Endothelial cell (in vitro differentiated cells): ENCODE results near the gene GNAI2. TPM values are rescaled to one million over a fixed set of nuclear protein-coding genes. Genes with fewer than 3 reads are reported as not detected.
A peak's percentile ranks its signal among the peaks of the same experiment; 100 is the strongest.
"Not testable (repeated sequence)": the region's sequence is repeated elsewhere in the genome, so short reads cannot be mapped to it uniquely, and the experiment has no call there.

Experiments used
- DNase-seq: peaks from one replicate; pipeline ENCODE4 v3.0.0; 2021; ENCODE audit warnings: low spot score
- H3K27ac Mint-ChIP-seq: one replicate; pipeline ENCODE4 v1.8.0; 2021; ENCODE audit warnings: mixed read lengths, inconsistent platforms; ENCODE audit not compliant: unreplicated experiment
- H3K27me3 Mint-ChIP-seq: one replicate; pipeline ENCODE4 v1.8.0; 2021; ENCODE audit warnings: mild to moderate bottlenecking, moderate library complexity, mixed read lengths, inconsistent platforms; ENCODE audit not compliant: unreplicated experiment
- H3K36me3 Mint-ChIP-seq: one replicate; pipeline ENCODE4 v1.8.0; 2021; ENCODE audit warnings: mild to moderate bottlenecking, low read depth, mixed read lengths, inconsistent platforms; ENCODE audit not compliant: unreplicated experiment
- H3K4me1 Mint-ChIP-seq: one replicate; pipeline ENCODE4 v1.8.0; 2021; ENCODE audit warnings: mild to moderate bottlenecking, mixed read lengths, inconsistent platforms; ENCODE audit not compliant: unreplicated experiment
- H3K4me3 Mint-ChIP-seq: one replicate; pipeline ENCODE4 v1.8.0; 2021; ENCODE audit warnings: mild to moderate bottlenecking, mixed read lengths, inconsistent platforms; ENCODE audit not compliant: unreplicated experiment
- H3K9me3 Mint-ChIP-seq: one replicate; pipeline ENCODE4 v1.8.0; 2021; ENCODE audit warnings: mixed read lengths, inconsistent platforms; ENCODE audit not compliant: unreplicated experiment
- total RNA-seq: library from RNA; stranded (reverse); fragmentation: NEBNext Ultra II Directional; extraction: Animal tissue kit (Norgen Biotek cat#: 25700); gene quantifications from one replicate; pipeline ENCODE4 v1.2.1, GENCODE V29; 2021; ENCODE audit not compliant: unreplicated experiment
- TF ChIP-seq, protein P1 (sequence below): fragments of 200-600 bp; sonication (generic); IDR thresholded peaks from one replicate; pipeline ENCODE4 v1.5.0; 2021; ENCODE audit warnings: antibody characterized with exemption; ENCODE audit not compliant: unreplicated experiment

The GNAI2 gene
- total RNA-seq, 1 donor from 2014 or later: 771 TPM

DNA sequence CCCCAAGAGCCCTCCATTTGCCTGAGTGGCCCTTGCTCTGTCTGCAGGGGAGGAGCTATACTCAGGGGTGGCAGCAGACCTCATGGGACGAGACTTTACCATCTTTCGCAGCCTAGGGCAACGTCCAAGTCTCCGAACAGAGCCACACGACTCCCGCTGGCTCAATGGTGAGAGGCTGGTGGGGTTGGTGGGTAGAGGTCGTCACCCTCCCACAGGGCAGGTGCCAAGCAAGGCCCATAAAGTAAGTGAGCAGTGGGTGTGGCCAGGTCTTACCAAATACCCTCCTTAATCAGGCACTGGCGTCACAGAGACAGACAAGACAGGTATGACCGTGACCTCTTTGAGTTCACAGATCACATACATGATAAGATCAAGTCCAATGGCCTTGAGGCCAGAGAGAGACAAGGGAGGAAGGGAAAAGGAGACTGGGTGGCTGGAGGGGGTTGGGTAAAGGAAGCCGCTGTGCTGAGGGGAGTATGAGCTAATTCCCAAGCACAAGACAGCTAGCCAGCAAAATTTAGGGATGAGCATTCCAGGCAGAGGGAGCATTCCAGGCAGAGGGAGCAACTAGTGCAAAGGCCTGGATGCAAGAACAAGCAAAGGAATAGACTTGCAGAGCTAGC is 35.4 kb downstream of the GNAI2 start:
- no peaks in the 10 kb centered on the region for H3K9me3 Mint-ChIP-seq
- DNase-seq: no peak
- no peak overlapping the region for H3K4me3 Mint-ChIP-seq
- TF ChIP-seq, protein P1, sequence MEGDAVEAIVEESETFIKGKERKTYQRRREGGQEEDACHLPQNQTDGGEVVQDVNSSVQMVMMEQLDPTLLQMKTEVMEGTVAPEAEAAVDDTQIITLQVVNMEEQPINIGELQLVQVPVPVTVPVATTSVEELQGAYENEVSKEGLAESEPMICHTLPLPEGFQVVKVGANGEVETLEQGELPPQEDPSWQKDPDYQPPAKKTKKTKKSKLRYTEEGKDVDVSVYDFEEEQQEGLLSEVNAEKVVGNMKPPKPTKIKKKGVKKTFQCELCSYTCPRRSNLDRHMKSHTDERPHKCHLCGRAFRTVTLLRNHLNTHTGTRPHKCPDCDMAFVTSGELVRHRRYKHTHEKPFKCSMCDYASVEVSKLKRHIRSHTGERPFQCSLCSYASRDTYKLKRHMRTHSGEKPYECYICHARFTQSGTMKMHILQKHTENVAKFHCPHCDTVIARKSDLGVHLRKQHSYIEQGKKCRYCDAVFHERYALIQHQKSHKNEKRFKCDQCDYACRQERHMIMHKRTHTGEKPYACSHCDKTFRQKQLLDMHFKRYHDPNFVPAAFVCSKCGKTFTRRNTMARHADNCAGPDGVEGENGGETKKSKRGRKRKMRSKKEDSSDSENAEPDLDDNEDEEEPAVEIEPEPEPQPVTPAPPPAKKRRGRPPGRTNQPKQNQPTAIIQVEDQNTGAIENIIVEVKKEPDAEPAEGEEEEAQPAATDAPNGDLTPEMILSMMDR: no peak
- H3K36me3 Mint-ChIP-seq: peaks cover 6% of the 10 kb centered on the region
- H3K27ac Mint-ChIP-seq: no peak overlapping the region
- H3K4me1 Mint-ChIP-seq: peaks cover 16% of the 10 kb centered on the region
- H3K27me3 Mint-ChIP-seq: peaks cover 35% of the 10 kb centered on the region

DNA sequence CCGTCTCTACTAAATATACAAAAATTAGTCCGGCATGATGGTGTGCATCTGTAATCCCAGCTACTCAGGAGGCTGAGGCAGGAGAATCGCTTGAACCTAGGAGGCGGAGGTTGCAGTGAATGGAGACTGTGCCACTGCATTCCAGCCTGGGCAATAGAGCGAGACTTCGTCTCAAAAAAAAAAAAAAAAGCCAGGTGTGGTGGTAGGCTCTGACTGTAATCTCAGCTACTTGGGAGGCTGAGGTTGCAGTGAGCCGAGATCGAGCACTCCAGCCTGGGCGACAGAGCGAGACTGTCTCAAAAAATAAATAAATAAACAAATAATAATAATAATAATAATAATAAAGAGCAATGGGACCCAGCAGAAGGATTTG is 36.5 kb downstream of the GNAI2 start:
- Mint-ChIP-seq H3K4me1 (peaks cover 16% of the 10 kb centered on the region), H3K27me3 (peaks cover 35% of the 10 kb centered on the region)
- H3K4me3 Mint-ChIP-seq, DNase-seq, H3K36me3 Mint-ChIP-seq, H3K9me3 Mint-ChIP-seq, H3K27ac Mint-ChIP-seq: not testable (repeated sequence)

DNA sequence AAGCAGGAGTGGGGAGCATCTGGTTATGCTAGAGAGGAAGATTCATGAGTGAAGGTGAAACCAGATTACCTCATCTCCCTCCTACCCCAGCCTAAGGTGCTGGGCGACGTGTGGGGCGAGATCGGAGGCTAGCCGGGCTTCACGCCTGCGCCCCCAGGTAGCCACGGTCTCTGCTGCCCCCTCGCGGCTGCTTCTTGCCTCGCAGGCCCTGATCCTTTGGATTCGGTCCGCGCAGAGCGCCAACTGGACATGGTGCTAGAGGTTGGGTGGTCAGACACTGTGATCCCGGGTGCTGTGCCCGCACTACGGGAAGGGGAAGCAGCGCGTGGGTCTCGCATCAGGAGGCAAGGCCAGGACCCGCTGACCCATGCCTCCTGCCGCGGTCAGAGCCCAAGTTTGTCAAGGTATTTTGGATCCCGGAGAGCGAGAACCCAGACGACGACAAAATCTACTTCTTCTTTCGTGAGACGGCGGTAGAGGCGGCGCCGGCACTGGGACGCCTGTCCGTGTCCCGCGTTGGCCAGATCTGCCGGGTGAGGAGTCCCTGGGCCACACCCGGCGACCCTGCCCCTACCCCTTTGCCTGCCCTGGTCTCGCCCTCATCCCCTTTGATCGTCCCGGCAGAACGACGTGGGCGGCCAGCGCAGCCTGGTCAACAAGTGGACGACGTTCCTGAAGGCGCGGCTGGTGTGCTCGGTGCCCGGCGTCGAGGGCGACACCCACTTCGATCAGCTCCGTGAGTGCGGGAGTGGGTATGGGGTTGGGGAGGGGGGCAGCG is 37.1 kb downstream of the GNAI2 start:
- TF ChIP-seq, protein P1: peak; percentile 95
- Mint-ChIP-seq H3K27ac (no peak overlapping the region), H3K4me3 (no peak overlapping the region), H3K4me1 (peaks cover 16% of the 10 kb centered on the region), H3K36me3 (peaks cover 6% of the 10 kb centered on the region), H3K9me3 (no peaks in the 10 kb centered on the region), H3K27me3 (peaks cover 31% of the 10 kb centered on the region)
- DNase-seq: peak; percentile 94

DNA sequence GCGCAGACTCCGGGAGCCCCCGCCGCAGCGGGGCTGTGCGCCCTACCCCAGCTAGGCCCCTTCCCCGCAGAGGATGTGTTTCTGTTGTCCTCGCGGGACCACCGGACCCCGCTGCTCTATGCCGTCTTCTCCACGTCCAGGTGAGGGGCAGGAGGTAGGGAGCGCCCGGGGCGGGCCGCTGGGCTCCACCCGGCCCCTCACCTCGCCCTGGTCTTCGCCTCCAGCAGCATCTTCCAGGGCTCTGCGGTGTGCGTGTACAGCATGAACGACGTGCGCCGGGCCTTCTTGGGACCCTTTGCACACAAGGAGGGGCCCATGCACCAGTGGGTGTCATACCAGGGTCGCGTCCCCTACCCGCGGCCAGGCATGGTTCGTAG is 37.7 kb downstream of the GNAI2 start:
- Mint-ChIP-seq H3K4me3 (no peak overlapping the region), H3K4me1 (peaks cover 16% of the 10 kb centered on the region), H3K36me3 (peaks cover under 1% of the 10 kb centered on the region), H3K27me3 (peaks cover 25% of the 10 kb centered on the region), H3K27ac (no peak overlapping the region), H3K9me3 (no peaks in the 10 kb centered on the region)
- TF ChIP-seq, protein P1: no peak
- no peak for DNase-seq

DNA sequence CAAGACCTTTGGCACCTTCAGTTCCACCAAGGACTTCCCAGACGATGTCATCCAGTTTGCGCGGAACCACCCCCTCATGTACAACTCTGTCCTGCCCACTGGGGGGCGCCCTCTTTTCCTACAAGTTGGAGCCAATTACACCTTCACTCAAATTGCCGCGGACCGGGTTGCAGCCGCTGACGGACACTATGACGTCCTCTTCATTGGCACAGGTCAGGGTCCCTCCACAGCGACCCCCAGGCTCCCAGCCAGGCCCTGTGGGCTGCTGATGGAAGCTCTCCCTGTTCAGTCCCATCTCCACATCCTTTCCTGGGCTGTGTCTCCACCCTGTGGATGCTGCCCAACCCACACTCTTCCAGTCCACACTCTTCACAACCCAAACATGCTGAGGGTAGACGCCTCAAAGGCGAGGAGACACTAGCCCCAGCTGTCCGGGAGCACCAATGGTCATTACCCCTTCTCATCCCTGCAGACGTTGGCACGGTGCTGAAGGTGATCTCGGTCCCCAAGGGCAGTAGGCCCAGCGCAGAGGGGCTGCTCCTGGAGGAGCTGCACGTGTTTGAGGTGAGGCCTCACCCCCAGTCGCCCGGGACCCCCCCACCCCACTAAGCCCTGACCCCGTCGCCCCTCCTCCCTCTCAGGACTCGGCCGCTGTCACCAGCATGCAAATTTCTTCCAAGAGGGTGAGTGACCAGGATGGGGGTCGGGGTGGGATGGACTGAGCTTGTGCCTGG is 38.5 kb downstream of the GNAI2 start:
- peak; percentile 74 for DNase-seq
- H3K4me1 Mint-ChIP-seq: peaks cover 16% of the 10 kb centered on the region
- H3K27ac Mint-ChIP-seq: peak overlapping the region; percentile 52
- H3K36me3 Mint-ChIP-seq: no peaks in the 10 kb centered on the region
- peak overlapping the region; percentile 56 for H3K4me3 Mint-ChIP-seq
- TF ChIP-seq, protein P1: peak; percentile 93
- H3K27me3 Mint-ChIP-seq: peaks cover 21% of the 10 kb centered on the region
- H3K9me3 Mint-ChIP-seq: no peaks in the 10 kb centered on the region
